Measurements from ENCODE around the gene SLC12A7. TPM values are rescaled to one million over a fixed set of nuclear protein-coding genes. Genes with fewer than 3 reads are reported as not detected.

Gene SLC12A7
- total RNA-seq, 1 experiment from 2014 or later = 30.8 TPM

DNA sequence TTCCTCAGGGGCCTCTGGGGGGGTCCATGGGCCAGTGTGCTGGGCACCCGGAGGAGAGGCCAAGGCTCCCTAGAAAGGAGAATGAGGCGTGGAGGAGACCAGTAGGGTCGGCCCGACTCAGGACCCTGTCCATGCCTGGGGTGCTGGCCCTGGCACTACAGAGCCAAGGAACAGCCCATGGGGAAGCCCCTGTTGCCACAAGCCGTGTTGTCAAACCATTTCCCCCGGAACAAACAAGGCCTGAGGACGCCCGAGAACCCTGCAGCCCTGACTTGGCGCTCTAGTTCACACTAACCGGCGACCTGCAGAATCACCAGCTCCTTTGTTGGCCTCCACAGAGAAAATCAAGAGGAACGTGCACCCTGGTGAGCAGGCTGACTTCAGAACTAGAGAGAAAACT is 41.6 kb upstream of the SLC12A7 start:
- TF ChIP-seq, protein P1, sequence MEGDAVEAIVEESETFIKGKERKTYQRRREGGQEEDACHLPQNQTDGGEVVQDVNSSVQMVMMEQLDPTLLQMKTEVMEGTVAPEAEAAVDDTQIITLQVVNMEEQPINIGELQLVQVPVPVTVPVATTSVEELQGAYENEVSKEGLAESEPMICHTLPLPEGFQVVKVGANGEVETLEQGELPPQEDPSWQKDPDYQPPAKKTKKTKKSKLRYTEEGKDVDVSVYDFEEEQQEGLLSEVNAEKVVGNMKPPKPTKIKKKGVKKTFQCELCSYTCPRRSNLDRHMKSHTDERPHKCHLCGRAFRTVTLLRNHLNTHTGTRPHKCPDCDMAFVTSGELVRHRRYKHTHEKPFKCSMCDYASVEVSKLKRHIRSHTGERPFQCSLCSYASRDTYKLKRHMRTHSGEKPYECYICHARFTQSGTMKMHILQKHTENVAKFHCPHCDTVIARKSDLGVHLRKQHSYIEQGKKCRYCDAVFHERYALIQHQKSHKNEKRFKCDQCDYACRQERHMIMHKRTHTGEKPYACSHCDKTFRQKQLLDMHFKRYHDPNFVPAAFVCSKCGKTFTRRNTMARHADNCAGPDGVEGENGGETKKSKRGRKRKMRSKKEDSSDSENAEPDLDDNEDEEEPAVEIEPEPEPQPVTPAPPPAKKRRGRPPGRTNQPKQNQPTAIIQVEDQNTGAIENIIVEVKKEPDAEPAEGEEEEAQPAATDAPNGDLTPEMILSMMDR (conservative IDR thresholded peaks at IDR 0.05) = no peak
- Mint-ChIP-seq H3K4me1 (peaks cover 5 to 15% of the 10 kb centered on the region in 2 experiments), H3K4me3 (peak overlapping the region in 1 of 2 experiments; percentile 6; a peak in 1 of 5 replicates), H3K27me3 (ENCODE audit: low read depth) (peaks cover 53% of the 10 kb centered on the region), H3K36me3 (ENCODE audit: insufficient read depth in 1 of 3, low read depth in 3 of 3) (peaks cover 0 to 10% (median 0%) of the 10 kb centered on the region in 3 experiments; a peak in 4 of 7 replicates), H3K9me3 (peaks cover 8 to 13% of the 10 kb centered on the region in 2 experiments), H3K27ac (no peak overlapping the region)
- Histone ChIP-seq H3K27ac (ENCODE audit: insufficient read length, low read depth, low read length) (no peak overlapping the region), H2BK5ac (ENCODE audit: insufficient read length, low read length) (no peak overlapping the region), H2AFZ (ENCODE audit: low read length) (no peak overlapping the region), H2BK12ac (ENCODE audit: insufficient read length, low read depth, low read length) (no peak overlapping the region), H4K5ac (ENCODE audit: insufficient read length, low read depth, low read length) (no peak overlapping the region), H4K91ac (ENCODE audit: insufficient read length, low read depth, low read length) (no peak overlapping the region), H3K4me2 (ENCODE audit: insufficient read depth, insufficient read length, low read length) (no peak overlapping the region), H3K18ac (ENCODE audit: insufficient read length, low read depth, low read length) (no peak overlapping the region), H4K8ac (replicated peaks; ENCODE audit: insufficient read length, low read depth, low read length) (no peak overlapping the region), H3K56ac (ENCODE audit: insufficient read length, low read depth, low read length) (no peak overlapping the region), H3K27me3 (ENCODE audit: insufficient read depth, low read length) (peaks cover 14% of the 10 kb centered on the region; the same call in 1 of the 2 replicates), H3K4ac (ENCODE audit: low read depth, low read length) (no peak overlapping the region), H4K20me1 (ENCODE audit: control insufficient read depth, insufficient read depth, insufficient read length) (no peaks in the 10 kb centered on the region), H3K9me3 (ENCODE audit: control insufficient read depth, low read depth, low read length) (no peaks in the 10 kb centered on the region), H3K23me2 (ENCODE audit: insufficient read length, low read depth, low read length, poor library complexity, severe bottlenecking) (no peaks in the 10 kb centered on the region), H2BK15ac (ENCODE audit: low read depth, low read length) (no peak overlapping the region), H3K9ac (ENCODE audit: extremely low read depth, insufficient read length, low read length) (no peak overlapping the region), H3K4me1 (ENCODE audit: insufficient read depth, low read length) (no peaks in the 10 kb centered on the region; the same call in 1 of the 2 replicates), H2AK5ac (ENCODE audit: insufficient read length, low read length) (no peak overlapping the region), H3K23ac (ENCODE audit: insufficient read length, low read depth, low read length) (no peak overlapping the region), H2BK20ac (ENCODE audit: low read depth, low read length, poor library complexity, severe bottlenecking) (no peak overlapping the region), H2BK120ac (ENCODE audit: low read depth, low read length, poor library complexity, severe bottlenecking) (no peak overlapping the region), H3K14ac (ENCODE audit: insufficient read depth, low read length) (no peak overlapping the region; the same call in 1 of the 2 replicates), H3K79me1 (ENCODE audit: insufficient read depth, low read depth, low read length, poor library complexity, severe bottlenecking) (no peaks in the 10 kb centered on the region), H3T11ph (ENCODE audit: low read length) (no peak overlapping the region), H3K79me2 (ENCODE audit: insufficient read depth, low read length) (no peaks in the 10 kb centered on the region)
- DNase-seq = no peak
- WGBS (ENCODE audit: extremely low coverage, insufficient read length, low lambda C conversion rate) = no CpG with 5 or more reads among the region's 12 CpGs

All from H9 (cell line).